ENCODE measurements around the gene LRRFIP1.
"Not testable (repeated sequence)": the region's sequence is repeated elsewhere in the genome, so short reads cannot be mapped to it uniquely, and the experiment has no call there.

Gene LRRFIP1

DNA sequence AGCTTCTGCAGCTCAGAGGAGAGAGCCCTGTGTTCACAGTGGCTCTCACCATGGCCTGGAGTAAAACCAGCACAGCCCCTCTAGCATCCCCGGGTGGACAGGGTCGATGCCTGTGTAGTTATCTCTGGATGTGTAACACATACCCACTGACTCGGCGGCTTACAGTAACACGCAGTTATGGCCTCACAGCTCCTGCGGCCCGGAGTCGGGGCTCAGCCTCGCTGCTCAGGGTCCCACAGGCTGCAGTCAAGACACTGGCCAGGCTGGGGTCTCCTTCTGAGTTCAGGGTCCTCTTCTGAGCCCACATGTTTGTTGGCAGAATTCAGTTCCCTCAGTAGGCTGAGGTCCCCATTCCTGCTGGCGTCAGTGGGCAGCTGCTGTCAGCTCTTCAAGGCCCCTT lies 34.4 kb upstream of the LRRFIP1 start:
- TF ChIP-seq ZNF274 (IDR thresholded peaks at IDR 0.05; ENCODE audit: low read depth, low read length), result no peak

DNA sequence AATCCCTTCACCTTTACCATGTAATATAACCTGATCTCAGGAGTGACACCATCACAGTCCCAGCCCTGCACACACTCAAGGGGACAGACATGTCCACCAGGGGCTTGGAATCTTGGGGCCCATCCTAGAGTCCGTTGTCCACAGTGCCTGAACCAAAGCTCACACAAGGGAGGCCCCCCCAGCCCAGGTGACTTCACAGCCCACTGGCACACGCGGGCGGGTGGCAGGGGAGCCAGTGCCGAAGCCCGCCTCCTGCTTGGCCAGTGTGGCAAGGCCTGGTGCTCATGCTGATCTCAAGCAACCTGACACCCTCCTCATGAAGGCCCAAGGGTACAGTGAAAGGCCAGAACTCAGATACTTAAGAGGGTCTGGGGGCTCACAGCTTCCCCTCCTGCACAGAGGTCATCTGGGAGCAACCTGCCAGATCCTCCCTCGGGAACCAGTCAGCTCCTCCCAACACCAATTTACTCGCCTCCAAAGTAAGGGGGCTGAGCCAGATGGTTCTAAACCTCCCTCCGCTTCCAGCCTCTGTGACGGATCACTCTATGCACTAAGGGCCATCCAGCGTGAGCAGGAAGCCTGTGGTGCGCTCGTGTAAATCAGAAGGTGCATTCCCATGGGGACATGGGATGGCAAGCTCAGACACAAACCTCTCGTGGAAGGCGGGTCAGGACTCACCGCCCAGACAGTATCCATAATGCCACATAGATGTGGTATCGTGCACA lies 33.6 kb upstream of the LRRFIP1 start:
- H3K4me3 ChIP-seq (ENCODE audit: low read length), result no peak overlapping the region
- no peak for TF ChIP-seq ZNF274 (IDR thresholded peaks at IDR 0.05; ENCODE audit: low read depth, low read length)

More for the DNA sequence above, 34.4 kb upstream of the LRRFIP1 start:
- no peak overlapping the region for H3K4me3 ChIP-seq (ENCODE audit: low read length)

DNA sequence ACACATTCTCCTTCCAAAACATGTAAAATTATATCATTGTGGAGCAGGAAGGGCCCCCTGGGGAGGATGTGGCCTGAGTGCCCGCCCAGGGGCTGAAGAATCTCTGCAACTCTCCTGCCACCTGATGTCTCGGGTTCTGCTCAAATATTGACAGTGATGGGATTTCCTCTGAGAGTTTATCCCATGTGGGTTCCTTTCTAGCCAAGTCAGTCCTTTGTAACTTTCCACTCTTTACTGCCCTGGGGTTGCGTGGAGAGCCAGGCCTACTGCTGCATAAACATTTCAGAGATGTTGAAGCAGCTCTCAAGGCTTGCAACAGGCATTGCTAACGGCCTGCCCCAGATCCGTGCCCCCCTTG lies 32.9 kb upstream of the LRRFIP1 start:
- H3K4me3 ChIP-seq (ENCODE audit: low read length), result no peak overlapping the region
- no peak for TF ChIP-seq ZNF274 (IDR thresholded peaks at IDR 0.05; ENCODE audit: low read depth, low read length)

DNA sequence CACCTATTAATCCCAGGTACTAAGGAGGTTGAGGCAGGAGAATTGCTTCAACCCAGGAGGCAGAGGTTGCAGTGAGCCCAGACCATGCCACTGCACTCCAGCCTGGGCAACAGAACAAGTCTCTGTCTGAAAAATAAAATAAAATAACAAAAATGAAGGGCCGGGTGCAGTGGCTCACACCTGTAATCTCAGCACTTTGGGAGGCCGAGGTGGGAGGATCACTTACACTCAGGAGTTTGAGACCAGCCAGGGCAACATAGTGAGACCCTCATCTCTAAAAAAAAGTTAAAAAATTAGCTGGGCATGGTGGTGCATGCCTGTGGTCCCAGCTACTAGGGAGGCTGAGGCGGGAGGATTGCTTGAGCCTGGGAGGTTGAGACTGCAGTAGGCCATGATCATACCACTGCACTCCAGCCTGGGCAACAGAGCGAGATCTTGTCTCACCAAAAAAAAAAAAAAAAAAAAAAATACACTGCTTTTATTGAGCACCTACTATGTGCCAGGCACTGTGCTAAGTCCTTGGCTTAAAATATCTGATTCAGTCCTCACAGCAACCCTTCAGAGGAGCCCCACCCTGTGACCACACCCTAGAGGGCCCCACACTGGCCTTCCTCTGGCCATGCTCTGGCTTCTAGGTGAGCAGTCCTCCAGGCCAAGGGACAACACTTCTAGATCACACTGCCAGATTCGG lies 31.4 kb upstream of the LRRFIP1 start:
- H3K4me3 ChIP-seq (ENCODE audit: low read length), result not testable (repeated sequence)

DNA sequence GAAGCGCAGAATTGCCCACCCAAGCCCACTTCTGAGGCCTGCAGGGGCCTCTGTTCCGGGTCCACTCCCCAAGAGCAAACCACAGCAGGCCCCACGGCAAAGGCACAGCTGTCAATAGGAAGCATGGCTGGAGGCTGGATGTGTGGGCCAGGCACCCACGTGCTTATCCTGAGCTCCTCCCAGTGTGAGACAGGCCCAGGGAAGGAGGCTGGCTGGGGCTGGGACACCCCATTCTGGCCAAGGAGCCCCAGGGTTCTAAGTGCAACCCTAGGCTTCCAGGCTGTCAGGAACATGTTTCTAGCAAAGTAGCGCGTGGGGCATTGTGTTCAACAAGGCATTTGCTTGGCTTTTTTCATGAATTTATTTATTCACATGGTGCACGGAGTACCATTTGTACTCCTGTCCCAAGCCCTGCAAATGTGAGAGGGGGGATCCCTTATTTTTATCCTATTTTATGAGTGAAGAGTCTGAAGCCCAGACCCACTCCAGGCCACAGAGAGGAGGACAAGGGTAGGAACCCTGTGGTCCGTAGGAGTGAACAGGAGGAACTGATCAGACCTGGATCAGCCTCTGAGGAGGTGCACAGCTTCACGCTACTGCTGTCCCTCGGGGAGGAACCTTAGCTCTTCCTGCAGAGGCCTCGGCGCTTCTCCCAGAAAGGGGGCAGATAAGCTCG lies 30.7 kb upstream of the LRRFIP1 start:
- no peak overlapping the region for H3K4me3 ChIP-seq (ENCODE audit: low read length)
- TF ChIP-seq ZNF274 (IDR thresholded peaks at IDR 0.05; ENCODE audit: low read depth, low read length), result no peak

DNA sequence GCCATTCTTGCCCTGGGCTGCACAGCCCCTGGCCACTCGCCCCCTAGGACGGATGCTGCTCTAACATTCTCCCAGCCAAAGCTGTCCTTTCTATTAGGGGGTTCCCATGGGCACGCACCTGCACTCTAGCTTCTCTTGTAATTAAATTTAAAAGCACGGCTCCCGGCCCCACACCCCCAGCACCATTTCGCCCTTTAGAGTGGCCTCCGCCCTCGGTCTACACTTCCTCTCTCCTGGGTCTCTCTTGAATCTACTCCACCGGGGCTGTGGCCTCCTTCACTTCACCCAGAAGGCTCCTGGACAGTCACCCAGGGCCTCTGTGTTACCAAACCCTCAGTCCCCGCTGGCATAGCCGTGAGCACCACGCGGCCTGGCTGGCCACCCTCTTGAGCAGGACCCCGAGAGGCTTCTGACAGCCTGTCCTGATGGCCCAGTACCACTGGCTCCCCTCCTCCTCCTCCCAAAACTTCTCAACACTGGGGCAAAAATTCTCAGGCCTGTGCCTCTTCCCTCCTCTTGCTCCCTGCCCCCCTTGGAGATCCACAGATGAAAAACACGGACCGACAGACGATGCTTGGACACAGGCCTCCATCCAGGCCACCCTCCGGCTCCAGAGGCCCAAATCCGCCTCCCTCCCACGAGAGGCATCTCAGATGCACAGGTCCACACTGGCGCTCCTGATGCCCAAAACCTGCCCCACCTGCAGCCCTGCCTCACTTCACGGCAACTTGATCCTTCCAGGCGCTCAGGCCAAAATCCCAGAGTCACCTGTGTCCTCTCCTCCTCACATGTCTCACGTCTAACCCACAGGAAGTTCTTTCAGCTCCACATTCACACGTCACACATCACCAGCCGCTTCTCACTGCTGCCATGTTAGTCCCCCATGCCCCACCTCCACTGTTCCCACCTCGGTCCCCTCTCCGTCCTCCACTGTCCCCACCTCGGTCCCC lies 29.9 kb upstream of the LRRFIP1 start:
- no peak for TF ChIP-seq ZNF274 (IDR thresholded peaks at IDR 0.05; ENCODE audit: low read depth, low read length)
- H3K4me3 ChIP-seq (ENCODE audit: low read length), result no peak overlapping the region

DNA sequence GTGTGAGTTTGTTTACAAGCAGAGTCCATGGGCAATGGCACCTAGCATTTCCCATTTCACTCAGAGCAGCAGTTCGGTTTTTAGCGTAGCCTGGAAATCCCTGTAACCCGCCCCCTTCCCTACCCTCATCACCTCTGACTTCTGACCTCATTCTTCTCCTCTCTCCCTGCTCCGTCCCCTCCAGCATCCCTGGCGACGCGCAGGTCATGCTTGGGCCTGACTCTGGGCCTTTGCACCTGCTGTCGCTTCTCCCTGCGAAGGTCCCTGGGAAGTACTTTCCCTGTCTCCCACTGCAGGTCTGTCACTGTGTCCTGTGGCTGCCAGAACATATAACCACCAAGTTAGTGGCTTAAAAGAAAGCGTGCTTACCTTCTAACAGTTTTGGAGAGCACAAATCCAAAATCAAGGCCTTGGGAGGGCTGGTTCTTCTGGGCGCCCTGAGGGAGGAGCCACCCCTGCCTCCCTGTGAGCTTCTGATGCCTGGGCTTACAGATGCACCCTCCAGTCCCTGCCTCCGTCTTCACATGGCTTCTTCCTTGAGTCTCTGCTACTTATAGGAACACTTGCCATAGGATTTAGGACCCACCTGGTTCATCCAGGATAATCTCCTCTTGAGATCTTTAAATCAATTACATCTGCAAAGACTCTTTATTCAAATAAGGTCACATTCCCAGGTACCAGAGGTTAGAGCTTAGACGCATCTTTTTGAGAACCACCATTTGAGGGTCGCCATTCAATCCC lies 28.7 kb upstream of the LRRFIP1 start:
- no peak overlapping the region for H3K4me3 ChIP-seq (ENCODE audit: low read length)
- no peak for TF ChIP-seq ZNF274 (IDR thresholded peaks at IDR 0.05; ENCODE audit: low read depth, low read length)

DNA sequence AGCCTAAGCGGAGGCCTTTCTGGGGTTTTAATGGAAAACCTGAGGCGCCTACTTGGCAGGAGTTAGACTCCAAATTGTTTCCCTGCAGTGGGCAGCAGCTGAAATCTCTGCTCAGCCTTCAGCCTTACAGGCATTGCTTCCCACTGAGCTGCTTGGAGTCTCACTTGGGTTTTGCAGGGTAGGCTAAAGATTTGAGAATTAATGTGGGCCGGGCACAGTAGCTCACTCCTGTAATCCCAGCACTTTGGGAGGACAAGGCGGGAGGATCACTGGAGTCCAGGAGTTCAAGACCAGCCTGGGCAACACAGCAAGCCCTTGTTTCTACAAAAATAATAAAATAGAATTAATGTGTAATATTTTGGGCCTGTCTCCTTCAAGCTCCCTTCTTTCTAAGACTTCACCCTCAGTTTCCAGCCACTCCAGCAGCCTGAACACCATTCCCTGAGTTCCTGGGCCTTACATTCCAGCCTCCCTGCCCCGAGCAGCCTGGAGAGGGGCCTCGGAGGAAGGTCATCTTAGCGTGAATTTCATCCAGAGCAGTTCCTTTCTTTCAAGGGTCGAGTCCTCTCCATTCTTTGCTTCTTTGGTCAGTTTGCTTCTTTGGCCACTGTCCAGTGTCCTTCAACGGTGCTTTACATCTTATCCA lies 27.8 kb upstream of the LRRFIP1 start:
- TF ChIP-seq ZNF274 (IDR thresholded peaks at IDR 0.05; ENCODE audit: low read depth, low read length), result no peak
- H3K4me3 ChIP-seq (ENCODE audit: low read length), result no peak overlapping the region

DNA sequence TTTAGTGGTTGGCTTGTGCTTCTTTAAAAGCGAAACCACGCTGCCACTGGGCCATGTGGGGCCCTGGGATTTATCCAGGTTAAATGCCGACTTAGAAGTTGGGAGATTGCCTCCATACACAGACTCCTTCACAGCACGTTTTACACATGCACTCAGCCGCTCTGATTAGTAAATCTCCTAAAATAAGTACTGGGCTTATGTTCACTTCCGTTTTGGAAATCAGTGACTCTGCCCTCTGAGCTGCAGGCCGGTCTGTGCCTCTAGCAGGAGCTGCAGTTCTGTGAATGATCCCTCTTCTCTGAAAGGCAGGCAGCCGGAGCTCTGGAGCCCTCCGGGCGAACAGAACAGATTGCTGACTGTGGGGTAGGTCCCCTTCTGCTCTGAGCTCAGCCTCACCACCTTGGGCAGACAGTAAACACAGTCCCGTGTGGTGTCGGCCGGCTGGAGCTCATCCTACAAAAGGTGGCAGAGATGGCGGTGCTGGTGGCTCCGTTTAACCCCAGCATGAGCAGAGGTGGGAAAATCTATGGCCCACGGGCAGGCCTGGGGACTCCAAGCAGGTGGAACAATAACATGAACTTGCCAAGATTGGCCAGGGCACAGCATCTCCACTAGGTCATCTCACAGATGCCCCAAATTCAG lies 27.1 kb upstream of the LRRFIP1 start:
- no peak for TF ChIP-seq ZNF274 (IDR thresholded peaks at IDR 0.05; ENCODE audit: low read depth, low read length)
- no peak overlapping the region for H3K4me3 ChIP-seq (ENCODE audit: low read length)

DNA sequence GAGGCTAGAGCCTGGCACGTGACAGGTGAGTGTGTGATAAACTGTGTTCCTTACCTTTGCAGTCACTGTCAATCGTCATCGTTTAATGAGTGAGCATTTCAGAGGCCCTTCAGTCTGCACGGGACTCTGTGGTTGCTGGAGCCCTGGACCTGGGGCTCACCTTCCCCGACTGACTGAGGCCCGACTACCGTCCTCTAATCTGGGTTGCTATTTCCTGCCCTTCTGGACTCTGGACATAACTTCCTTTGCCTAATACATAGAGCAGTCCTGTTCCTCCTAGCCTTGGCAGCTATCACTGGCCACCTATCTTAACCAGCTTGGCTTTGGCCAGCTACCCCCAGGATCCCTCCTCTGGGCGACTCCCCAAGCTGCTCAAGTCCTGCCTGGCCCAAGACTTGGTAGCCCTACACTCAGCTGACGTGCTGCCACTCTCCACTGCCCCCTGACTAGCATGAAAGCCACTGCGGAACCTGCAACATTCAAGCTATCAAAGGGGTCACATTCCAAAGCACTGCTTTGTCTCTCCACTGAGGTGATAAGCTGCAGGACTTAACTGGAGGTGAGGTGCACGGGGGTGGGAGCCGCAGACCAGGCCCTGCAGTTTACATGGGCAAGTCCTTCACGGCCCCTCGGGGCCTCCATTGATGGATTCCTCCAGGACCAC lies 25.8 kb upstream of the LRRFIP1 start:
- H3K4me3 ChIP-seq (ENCODE audit: low read length), result no peak overlapping the region
- TF ChIP-seq ZNF274 (IDR thresholded peaks at IDR 0.05; ENCODE audit: low read depth, low read length), result no peak

DNA sequence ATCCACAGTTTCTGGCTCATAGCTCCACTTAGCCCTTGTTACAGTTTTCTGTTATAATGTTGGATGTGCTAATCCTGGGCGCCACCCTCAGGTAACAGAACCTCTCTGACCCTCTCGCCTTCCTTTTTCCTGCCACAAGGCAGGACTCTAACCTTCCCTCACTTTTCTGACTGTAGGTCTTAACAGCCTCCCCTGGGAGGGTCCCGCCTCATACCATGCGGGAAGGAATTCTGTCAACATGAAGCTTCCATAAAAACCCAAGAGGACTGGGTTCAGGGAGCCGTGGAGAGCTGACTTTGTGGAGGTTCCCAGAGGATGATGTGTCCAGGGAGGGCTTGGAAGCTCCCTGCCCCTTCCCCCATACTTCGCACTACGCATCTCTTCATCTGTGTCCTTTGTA lies 25.0 kb upstream of the LRRFIP1 start:
- no peak for TF ChIP-seq ZNF274 (IDR thresholded peaks at IDR 0.05; ENCODE audit: low read depth, low read length)
- no peak overlapping the region for H3K4me3 ChIP-seq (ENCODE audit: low read length)

DNA sequence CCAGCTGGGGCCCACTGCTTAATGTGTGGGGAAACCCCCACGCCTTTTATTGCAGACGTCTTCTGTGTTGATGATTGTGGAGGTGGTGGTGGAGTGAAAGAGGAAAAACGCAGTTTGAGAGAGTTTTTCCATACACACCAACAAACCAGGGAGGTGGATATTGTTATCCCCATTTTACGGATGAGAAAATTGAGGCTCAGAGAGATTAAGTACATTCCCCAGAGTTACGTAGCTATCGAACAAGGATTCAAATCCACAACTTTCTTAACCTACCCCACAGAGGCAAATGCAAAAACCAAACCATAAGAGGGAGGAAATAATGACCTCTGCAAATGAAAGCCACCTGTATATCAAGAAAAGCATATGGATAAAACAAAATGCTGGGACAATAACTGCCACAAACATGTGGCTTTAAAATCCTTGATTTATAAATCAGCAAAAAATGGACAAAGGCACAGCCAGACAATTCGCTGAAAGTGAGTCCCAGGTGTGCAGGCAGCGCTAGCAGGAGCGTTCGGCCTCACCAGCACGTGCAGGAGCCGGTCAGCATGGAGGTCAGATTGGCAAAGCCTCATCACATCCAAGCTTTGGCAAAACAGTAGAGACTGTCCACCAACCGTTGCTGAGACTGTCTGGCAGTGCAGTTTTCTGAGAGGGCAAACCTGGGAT lies 24.2 kb upstream of the LRRFIP1 start:
- no peak overlapping the region for H3K4me3 ChIP-seq (ENCODE audit: low read length)
- no peak for TF ChIP-seq ZNF274 (IDR thresholded peaks at IDR 0.05; ENCODE audit: low read depth, low read length)
